Stimulated activated CD8-positive, alpha-beta memory T cell treated with anti-CD3 and anti-CD28 coated beads, Interleukin-15, amount 100 ng/mL, for 24 hours (primary cell): ENCODE results near the gene UQCC2.

ENCODE experiments used
- DNase-seq: peaks from one replicate; pipeline ENCODE4 v3.0.0-alpha.2; 2020; ENCODE audit warnings: low read depth

UQCC2 gene

GRCh38 chr6:33691456-33692077, 19.9 kb downstream of the UQCC2 start:
- no peak for DNase-seq

DNA sequence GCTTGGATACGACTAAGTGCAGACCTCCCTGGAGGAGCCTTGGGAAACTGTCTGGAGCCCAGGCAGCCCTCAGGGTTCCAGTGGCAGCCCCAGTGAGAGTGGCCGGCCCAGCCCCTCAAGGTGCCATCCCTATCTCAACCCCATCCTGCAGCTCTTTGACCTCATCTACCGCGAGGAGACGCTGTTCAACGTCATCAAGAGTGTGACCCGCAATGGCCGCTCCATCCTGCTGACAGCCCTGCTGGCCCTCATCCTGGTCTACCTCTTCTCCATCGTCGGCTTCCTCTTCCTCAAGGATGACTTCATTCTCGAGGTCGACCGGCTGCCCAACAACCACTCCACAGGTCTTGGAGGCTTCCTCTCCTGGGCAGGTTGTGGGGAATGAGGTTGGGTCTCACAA, 20.7 kb downstream of the UQCC2 start:
- DNase-seq: no peak

DNA sequence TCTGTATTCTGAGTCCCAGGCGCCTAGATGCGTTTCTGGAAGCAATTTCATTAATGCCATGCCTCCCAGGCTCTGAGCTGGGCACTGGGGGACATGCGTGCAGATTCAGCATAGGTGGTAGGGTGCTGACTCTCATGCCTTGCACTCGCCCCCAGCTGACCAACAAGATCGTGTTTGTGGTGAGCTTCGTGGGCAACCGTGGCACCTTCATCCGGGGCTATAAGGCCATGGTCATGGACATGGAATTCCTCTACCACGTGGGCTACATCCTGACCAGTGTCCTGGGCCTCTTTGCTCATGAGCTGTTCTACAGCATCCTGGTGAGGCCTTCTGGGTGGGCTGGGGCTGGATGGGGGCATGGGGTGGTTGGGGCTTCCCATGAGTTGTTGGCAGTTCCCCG, 21.6 kb downstream of the UQCC2 start:
- no peak for DNase-seq

DNA sequence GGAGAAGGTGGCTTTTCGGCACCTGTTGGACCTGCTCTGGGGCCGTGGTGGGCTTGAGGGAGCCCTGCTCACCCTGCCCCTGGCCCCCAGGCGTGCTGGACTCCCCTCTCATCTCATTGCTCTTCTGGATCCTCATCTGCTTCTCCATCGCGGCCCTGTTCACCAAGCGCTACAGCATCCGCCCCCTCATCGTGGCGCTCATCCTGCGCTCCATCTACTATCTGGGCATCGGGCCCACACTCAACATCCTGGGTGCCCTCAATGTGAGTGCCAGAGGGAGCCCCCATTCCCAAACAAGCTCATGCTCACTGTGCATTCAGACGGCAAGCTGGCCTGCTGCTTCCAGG, 22.4 kb downstream of the UQCC2 start:
- DNase-seq: no peak

DNA sequence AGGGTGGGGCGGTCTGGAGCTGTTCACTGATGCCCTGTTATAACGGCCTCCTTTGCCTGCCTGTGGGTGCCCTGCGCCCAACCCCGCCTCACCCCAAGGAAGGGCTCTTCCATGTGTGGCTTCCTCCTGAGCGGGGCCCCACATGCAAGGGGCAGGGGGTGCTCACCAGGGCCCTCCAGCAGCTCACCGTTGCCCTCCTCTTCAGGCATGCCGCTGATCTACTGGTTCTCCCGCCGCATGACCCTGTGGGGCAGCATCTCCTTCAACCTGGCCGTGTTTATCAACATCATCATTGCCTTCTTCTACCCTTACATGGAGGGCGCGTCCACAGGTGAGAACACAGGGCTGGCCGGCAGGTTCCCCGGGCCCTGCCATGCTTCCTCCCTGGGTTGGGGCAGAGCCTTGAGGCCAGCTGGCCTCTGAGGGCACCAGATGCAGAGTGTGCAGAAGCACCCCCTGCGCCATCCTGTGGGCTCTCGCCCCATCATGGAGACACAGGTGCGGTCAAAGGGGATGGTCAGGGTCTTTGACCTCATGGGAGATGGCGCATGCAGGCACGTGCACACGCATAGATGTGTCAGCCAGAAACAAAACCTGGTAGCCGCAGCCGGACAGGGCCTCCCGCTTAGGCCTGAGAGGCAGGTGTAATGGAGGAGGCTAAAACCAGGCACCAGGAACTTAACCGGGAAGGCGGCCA, 22.9 kb downstream of the UQCC2 start:
- DNase-seq: no peak

DNA sequence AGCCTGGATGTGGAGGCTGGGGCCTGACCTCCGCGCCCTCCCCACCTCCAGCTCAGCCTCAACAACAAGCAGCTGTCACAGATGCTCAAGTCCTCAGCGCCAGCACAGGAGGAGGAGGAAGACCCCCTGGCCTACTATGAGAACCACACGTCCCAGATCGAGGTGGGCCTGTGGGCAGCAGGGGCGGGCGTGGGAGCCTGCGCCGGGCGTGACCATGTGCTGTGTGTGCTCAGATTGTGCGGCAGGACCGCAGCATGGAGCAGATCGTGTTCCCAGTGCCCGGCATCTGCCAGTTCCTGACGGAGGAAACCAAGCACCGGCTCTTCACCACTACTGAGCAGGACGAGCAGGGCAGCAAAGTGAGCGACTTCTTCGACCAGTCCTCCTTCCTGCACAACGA, 23.5 kb downstream of the UQCC2 start:
- no peak for DNase-seq

DNA sequence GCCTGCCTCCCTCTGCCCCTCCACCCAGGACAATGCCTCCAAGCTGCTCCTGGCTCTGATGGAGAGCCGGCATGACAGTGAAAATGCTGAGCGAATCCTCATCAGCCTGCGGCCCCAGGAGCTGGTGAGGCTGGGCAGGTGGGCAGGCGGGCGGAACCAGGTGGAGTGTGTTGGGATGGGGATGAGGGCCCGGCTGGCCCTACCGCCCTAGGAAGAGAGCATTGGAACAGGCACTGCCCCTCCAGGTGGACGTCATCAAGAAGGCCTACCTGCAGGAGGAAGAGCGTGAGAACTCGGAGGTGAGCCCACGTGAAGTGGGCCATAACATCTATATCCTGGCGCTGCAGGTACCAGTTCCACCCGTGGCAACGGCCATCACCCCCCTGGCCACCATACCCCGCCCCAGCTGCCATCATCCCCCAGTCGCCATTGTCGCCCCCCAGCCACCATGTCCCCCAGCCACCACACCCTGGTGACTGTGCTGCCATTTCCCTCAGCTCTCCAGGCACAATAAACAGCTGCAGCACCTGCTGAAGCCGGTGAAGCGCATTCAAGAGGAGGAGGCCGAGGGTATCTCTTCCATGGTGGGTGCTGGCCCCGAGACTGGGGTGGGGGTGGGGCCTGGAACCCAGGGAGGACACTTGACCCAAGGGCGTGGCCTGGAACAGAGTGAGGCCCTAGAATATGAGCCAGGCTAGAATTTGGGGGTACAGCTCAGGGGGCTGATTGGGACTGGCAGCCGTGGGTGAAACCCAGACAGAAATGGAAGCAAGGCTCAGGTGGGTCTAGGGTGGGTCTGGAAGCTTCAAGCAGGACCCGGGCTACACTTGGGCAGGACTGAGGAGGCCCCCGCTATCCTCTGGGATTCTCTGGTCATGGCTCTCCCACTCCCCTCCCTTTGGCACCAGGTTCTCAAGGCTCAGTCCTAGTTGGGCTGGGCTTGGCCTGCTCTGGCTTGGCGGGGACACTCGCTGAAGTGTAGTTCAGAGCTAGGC, 24.2 kb downstream of the UQCC2 start:
- DNase-seq: no peak

DNA sequence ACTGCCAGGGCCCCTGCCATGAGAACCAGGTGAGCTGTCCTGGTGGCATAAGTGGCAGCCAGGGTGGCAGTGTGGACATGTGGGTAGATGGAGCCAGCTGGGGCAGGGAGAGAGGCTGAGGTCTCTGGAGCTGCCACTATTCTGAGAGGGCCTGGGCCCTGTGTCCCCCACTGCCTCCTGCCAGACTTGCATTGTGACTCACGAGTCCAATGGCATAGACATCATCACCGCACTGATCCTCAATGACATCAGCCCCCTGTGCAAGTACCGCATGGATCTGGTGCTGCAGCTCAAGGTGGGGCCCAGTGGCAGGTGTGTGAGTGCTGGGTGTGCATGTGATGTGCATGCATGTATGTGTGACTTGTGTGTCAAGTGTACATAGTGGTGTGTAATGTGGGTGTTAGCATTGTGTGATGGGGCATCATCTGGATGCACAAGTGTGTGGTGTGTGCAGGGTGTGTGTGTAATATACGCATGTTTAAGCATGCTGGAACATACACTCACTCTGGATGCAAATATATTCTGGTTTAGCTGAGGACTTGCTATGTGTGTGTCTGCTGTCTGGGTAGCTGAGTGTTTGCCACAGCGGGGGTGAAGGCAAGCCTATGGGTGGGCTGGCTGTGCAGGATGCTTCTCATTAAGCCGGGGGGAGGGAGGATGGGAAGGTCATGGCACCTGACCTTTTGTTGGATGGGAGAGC, 25.1 kb downstream of the UQCC2 start:
- DNase-seq: no peak

- no peak for DNase-seq
These were observed 25.9 kb downstream of the UQCC2 start for GRCh38 chr6:33685411-33686224.

- DNase-seq: no peak
These were observed 26.5 kb downstream of the UQCC2 start for GRCh38 chr6:33684983-33685382.

GRCh38 chr6:33684428-33684896, 27.0 kb downstream of the UQCC2 start:
- no peak for DNase-seq

DNA sequence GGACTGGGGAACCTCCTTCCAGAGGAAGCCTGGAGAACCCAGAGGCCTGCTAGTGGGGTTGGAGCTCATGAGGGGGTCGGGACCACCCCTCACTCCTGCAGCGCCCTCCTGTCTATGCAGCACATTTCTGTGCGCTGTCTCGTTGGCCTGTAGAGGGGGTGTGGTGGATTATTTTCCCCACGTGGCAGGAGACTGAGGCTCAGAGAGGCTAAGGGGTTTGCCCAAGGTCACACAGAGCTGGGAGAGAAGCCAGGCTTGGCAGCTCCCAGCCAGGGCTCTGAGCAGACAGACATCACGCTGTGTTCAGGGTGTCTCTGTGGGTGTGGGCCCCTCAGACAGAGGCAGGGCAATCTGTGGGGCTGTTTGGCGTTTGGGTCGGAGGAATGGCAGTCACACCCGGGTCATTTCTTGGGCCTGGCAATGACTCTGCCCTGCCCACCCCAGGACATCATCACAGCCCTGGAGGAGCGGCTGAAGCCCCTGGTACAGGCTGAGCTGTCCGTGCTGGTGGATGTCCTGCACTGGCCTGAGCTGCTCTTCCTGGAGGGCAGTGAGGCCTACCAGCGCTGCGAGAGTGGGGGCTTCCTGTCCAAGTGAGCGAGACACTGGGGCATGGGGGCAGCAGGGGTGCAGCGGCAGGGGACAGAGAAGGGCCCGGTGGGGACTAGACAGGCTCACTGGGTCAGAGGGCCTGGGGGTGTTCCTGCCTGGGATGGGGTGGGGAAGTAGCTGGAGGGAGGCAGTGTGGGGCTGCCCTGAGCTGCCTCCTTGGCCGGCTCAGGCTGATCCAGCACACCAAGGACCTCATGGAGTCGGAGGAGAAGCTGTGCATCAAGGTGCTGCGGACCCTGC, 27.7 kb downstream of the UQCC2 start:
- no peak for DNase-seq

- DNase-seq: no peak
These were observed 28.4 kb downstream of the UQCC2 start for GRCh38 chr6:33683051-33683571.

GRCh38 chr6:33682341-33682740, 29.2 kb downstream of the UQCC2 start:
- no peak for DNase-seq

DNA sequence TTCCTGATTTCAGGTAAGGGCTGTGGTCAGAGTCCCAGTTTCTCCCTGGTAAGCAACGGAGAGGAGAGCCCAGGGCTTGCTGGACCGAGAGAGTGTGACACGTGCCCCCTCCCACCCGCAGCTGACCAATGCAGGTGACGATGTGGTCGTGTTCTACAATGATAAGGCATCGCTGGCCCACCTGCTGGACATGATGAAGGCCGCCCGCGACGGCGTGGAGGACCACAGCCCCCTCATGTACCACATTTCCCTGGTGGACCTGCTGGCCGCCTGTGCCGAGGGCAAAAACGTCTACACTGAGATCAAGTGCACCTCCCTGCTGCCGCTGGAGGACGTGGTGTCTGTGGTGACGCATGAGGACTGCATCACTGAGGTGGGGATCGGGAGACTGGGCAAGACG, 31.7 kb downstream of the UQCC2 start:
- DNase-seq: no peak

DNA sequence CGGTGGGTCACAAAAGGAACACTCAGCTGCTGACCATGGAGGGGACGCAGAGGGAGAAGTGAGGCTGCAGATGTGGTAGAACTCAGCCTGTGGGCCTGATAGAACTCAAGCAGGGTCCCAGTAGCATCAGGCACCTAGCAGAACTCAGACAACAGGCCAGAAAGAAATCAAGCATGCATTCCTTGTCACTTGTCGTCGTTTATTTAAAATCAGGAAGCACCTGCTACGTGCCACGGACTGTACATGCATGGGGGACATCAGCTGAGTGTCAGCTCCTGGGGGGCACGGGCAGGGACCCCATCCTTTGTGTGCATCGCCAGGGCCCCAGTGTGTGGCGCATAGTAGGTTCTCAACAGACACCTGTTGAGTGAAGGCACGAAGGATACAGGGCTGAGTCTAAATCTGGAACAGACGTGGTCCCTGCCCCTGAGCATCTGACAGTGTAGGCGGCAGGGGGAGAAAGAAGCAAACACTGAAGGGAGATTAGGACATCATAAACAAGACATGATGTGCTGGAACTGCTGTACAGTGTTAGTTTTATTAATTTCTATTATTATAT, 32.5 kb downstream of the UQCC2 start:
- DNase-seq: no peak

- DNase-seq: no peak
These were observed 33.1 kb downstream of the UQCC2 start for GRCh38 chr6:33678233-33678931.

DNA sequence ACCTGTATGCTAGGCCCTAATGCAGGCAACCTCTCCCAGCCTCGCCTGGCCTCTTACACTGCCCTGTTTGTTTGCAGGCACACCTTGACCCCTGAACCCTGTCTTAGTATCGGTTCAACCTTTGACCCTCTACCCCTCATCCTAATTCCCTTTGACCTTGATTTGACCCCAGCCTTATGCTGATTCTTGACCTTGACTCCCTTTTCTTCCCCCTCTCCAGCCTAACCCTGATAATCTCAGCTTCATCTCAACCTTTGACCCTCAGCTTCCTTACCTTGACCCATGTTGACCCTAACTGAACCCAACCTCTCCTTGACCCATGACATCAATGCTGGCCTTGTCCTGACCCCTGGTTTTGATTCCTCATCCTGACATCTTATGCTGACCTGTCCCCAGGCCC, 33.8 kb downstream of the UQCC2 start:
- no peak for DNase-seq

DNA sequence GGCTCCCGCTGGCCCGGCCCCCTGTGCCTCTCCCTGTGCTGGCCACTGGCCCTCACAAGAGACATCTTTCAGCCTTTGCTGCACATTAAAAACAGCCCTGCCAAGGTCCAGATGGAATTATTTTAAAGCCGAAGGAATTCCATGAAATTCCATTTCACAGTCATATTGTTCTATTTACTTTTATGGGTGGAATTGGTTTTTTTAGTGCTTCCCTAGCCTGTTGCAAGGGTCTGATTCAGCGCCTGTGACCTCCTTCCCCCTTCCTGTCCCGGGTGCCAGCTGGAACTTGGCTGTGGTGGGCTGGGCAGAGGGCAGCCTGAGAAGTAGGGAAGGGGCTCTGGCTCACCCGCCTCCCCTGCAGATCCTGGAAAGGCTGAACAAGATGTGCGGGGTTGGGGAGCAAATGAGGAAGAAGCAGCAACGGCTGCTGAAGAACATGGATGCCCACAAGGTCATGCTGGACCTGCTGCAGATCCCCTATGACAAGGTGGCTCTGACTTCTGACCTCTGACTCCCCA, 34.3 kb downstream of the UQCC2 start:
- DNase-seq: no peak
